ENCODE measurements around the gene PLAC8L1. TPM values are rescaled to one million over a fixed set of nuclear protein-coding genes. Genes with fewer than 3 reads are reported as not detected.

The PLAC8L1 gene
- total and polyA plus RNA-seq, 2 of the 13 experiments (the other 11 are each of a cell fraction or from before 2014, with no cell fraction given): 0.44 TPM; not detected in 1

DNA sequence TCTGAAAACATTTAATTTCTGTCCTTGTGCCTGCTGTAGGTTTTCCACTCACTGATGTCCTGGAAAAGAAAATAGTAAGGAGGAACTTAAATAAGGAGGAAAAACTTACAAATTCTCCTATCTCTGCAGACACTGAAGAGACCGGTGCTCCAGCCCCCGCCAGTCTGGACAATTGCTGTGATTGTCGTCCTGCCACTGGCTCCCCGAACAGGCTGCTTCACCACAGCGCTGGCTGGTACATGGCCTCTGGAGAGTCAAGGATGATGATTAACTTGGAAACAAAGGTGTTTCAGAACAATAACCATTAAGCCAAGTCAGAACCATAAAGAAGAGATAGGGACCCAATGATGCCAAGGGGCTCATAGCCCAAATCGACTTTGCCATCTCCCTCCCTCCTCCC lies 7.3 kb downstream of the PLAC8L1 start (continued):
- TF ChIP-seq, protein P1, sequence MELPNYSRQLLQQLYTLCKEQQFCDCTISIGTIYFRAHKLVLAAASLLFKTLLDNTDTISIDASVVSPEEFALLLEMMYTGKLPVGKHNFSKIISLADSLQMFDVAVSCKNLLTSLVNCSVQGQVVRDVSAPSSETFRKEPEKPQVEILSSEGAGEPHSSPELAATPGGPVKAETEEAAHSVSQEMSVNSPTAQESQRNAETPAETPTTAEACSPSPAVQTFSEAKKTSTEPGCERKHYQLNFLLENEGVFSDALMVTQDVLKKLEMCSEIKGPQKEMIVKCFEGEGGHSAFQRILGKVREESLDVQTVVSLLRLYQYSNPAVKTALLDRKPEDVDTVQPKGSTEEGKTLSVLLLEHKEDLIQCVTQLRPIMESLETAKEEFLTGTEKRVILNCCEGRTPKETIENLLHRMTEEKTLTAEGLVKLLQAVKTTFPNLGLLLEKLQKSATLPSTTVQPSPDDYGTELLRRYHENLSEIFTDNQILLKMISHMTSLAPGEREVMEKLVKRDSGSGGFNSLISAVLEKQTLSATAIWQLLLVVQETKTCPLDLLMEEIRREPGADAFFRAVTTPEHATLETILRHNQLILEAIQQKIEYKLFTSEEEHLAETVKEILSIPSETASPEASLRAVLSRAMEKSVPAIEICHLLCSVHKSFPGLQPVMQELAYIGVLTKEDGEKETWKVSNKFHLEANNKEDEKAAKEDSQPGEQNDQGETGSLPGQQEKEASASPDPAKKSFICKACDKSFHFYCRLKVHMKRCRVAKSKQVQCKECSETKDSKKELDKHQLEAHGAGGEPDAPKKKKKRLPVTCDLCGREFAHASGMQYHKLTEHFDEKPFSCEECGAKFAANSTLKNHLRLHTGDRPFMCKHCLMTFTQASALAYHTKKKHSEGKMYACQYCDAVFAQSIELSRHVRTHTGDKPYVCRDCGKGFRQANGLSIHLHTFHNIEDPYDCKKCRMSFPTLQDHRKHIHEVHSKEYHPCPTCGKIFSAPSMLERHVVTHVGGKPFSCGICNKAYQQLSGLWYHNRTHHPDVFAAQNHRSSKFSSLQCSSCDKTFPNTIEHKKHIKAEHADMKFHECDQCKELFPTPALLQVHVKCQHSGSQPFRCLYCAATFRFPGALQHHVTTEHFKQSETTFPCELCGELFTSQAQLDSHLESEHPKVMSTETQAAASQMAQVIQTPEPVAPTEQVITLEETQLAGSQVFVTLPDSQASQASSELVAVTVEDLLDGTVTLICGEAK (IDR thresholded peaks at IDR 0.05): no peak
- TF ChIP-seq, protein P1 (CRISPR knock-in tag; IDR thresholded peaks at IDR 0.05): no peak
- no peak for TF ChIP-seq ZNF660 (CRISPR knock-in tag; IDR thresholded peaks at IDR 0.05; ENCODE audit: borderline replicate concordance, low read depth)

DNA sequence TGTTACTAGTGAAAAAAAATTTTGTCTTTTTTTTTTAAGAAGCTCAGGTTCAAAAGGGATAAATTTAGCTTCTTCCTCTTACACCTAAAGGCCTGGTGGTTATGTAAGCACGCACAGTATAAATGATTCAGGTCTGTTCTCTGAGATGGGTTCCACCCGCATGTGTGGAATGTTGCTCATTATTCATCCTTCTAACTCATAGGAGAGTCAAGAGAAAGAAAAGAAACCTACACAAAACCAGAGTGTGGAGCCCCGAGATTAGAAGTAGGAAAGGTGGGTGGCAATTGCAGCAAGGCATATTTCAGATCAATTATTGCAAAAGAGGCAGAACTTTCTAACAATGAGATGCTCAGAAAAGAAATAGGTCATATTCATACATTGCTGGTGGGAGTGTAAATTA lies 13.5 kb downstream of the PLAC8L1 start:
- DNase-seq (ENCODE audit: low spot score) (no peak), FAIRE-seq (no peak), ATAC-seq (no peak)
- Histone ChIP-seq H3K27ac (ENCODE audit: extremely low read length, insufficient read depth, low read length) (no peak overlapping the region), H3K4me2 (ENCODE audit: low read depth, low read length) (no peak overlapping the region), H3K4me1 (ENCODE audit: insufficient read depth, low read length) (no peaks in the 10 kb centered on the region), H3K27me3 (ENCODE audit: control insufficient read depth in 1 of 2, insufficient read depth in 2 of 2, low read length in 2 of 2) (no peaks in the 10 kb centered on the region), H3K9ac (ENCODE audit: insufficient read depth, low read depth, low read length) (no peak overlapping the region), H3K9me3 (ENCODE audit: low read length) (no peaks in the 10 kb centered on the region), H2AFZ (ENCODE audit: low read length) (no peak overlapping the region), H4K20me1 (ENCODE audit: insufficient read depth, low read length) (no peaks in the 10 kb centered on the region), H3K4me3 (replicated peaks in 1 of 3; ENCODE audit: insufficient read depth in 1 of 3, low read depth in 2 of 3, low read length in 3 of 3) (no peak overlapping the region), H3K36me3 (replicated peaks in 1 of 2; ENCODE audit: control insufficient read depth in 1 of 2, insufficient read depth in 2 of 2, low read length in 2 of 2) (no peaks in the 10 kb centered on the region), H3K79me2 (ENCODE audit: insufficient read depth, low read length) (no peaks in the 10 kb centered on the region)
- POLR2A ChIA-PET: no interaction called here
- CTCF ChIA-PET (ENCODE audit: low intra/inter-chr PET ratio, low total read pairs): no interaction called here
- WGBS (ENCODE audit: low lambda C conversion rate): 75% methylated on average over 3 of the region's 3 CpGs
- in situ Hi-C loops (cut with HindIII; ENCODE audit: extremely low pct_ligation_motif_present, low pct_unique_long_range_greater_than_20kb) (no loop called here), intact Hi-C loops (cut with micrococcal nuclease; ENCODE audit: unreplicated experiment) (no loop called here)
- BruUV-seq (replicated peaks): no TSS peak
- TF ChIP-seq, protein P2, sequence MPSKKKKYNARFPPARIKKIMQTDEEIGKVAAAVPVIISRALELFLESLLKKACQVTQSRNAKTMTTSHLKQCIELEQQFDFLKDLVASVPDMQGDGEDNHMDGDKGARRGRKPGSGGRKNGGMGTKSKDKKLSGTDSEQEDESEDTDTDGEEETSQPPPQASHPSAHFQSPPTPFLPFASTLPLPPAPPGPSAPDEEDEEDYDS (CRISPR knock-in tag; IDR thresholded peaks at IDR 0.05): no peak
- TF ChIP-seq, protein P3, sequence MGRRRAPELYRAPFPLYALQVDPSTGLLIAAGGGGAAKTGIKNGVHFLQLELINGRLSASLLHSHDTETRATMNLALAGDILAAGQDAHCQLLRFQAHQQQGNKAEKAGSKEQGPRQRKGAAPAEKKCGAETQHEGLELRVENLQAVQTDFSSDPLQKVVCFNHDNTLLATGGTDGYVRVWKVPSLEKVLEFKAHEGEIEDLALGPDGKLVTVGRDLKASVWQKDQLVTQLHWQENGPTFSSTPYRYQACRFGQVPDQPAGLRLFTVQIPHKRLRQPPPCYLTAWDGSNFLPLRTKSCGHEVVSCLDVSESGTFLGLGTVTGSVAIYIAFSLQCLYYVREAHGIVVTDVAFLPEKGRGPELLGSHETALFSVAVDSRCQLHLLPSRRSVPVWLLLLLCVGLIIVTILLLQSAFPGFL (CRISPR knock-in tag; IDR thresholded peaks at IDR 0.05): no peak
- TF ChIP-seq NFE2L1 (CRISPR knock-in tag; IDR thresholded peaks at IDR 0.05; ENCODE audit: borderline replicate concordance) (no peak), NFKBIZ (CRISPR knock-in tag; IDR thresholded peaks at IDR 0.05) (no peak), IKZF4 (CRISPR knock-in tag; IDR thresholded peaks at IDR 0.05; ENCODE audit: borderline replicate concordance, low read depth, not compliant biosample characterization) (no peak), ZFP36L2 (CRISPR knock-in tag; IDR thresholded peaks at IDR 0.05) (no peak)
- TF ChIP-seq, protein P4, sequence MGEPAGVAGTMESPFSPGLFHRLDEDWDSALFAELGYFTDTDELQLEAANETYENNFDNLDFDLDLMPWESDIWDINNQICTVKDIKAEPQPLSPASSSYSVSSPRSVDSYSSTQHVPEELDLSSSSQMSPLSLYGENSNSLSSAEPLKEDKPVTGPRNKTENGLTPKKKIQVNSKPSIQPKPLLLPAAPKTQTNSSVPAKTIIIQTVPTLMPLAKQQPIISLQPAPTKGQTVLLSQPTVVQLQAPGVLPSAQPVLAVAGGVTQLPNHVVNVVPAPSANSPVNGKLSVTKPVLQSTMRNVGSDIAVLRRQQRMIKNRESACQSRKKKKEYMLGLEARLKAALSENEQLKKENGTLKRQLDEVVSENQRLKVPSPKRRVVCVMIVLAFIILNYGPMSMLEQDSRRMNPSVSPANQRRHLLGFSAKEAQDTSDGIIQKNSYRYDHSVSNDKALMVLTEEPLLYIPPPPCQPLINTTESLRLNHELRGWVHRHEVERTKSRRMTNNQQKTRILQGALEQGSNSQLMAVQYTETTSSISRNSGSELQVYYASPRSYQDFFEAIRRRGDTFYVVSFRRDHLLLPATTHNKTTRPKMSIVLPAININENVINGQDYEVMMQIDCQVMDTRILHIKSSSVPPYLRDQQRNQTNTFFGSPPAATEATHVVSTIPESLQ (CRISPR knock-in tag; conservative IDR thresholded peaks at IDR 0.05): no peak
